GM19438 (cell line): ENCODE data around the gene CCDC83.
"Not testable (repeated sequence)": the region's sequence is repeated elsewhere in the genome, so short reads cannot be mapped to it uniquely, and the experiment has no call there.

Experiments used
- ATAC-seq: cut with Tn5 transposase; IDR thresholded peaks from one replicate; pipeline ENCODE4 v1.9.1; 2021; ENCODE audit warnings: low read depth; ENCODE audit not compliant: unreplicated experiment

Gene CCDC83

DNA sequence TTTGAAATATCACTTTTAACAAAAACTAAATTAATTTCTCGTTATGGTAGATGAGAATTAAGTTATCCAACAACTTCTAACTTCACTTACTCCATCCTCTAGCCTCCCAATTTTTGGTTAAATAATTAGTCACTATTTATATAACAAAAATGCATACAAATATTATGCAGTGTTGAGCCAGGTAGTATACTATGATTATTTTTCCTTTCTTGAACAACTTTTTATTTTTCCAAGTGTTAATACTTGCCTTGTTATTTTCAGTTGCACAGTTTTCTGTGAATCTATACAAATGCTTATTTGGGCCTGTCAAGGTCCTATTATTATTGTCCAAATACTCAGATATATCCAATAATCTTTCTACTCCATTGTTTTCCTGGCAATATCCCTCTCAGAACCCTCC is 19.9 kb upstream of the CCDC83 start:
- no peak for ATAC-seq

- no peak for ATAC-seq
Measured at GRCh38 chr11:85835729-85836128, 19.5 kb upstream of the CCDC83 start.

DNA sequence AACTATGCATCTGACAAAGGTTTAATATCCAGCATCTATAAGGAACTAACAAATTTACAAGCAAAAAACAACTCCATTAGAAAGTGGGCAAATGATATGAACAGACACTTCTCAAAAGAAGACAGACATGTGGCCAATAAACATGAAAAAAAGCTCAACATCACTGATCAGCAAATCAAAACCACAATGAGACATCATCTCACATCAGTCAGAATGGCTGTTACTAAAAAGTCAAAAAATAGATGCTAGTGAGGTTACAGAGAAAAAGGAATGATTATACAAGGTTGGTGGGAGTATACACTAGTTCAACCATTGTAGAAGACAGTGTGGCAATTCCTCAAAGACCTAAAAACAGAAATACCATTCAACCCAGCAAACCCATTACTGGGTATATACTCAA is 14.3 kb upstream of the CCDC83 start:
- not testable (repeated sequence) for ATAC-seq

GRCh38 chr11:85843929-85844328 is 11.3 kb upstream of the CCDC83 start:
- no peak for ATAC-seq

DNA sequence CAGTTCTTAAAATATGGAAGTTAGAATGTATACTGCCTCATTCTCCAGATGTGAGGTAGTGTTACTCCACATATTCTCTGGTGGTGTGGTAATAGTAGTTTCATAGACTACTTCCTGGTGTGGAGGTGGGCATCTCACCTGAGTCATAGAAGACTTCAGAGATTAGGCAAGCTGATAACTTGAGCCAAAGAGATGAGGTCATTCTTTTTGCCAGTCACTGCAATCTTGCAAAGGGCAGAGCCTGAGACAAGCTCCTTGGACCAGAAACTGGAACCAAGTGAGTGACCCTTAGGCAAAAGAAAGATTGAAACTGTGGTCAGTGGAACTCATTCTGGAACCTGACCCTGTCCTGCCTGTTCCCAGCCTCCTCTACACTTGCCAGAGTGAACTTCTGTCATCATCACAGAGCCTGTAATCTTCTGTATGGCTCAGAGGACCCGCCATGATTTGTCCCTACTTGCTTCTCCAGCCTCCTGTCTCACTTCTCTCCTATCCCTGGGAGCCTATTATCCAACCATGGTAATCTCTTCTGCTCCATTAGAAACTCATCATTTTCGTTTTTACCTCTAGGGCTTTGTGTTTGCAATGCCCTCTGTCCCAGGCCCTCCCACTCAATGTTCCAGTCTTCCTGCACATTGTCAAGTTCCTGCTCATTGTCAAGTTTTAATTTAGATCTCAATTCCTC is 10.6 kb upstream of the CCDC83 start:
- ATAC-seq = no peak

DNA sequence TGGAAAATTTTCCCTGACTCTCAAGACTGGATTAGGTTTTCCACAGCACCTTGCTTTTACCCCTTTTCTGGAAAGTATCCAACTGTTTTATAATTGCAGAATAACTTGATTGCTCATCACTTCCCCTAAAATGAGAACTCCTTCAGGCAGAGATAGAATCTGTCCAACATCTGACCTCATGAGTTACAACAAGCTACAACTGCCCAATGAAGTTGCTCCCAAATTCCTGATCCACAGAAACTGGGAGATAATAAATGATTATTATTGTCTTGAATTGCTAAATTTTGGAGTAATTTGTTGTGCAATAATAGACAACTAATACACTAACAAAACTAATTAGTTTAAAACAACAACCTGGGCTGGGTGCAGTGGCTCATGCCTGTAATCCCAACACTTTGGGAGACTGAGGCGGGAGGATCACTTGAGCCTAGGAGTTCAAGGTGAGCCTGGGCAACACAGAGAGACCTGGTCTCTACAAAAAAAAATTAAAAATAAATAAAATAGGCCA is 10.0 kb upstream of the CCDC83 start:
- ATAC-seq = no peak

- ATAC-seq = no peak
Measured at GRCh38 chr11:85847436-85847835, 7.7 kb upstream of the CCDC83 start.

GRCh38 chr11:85848006-85848405 is 7.2 kb upstream of the CCDC83 start:
- ATAC-seq = no peak

- ATAC-seq = no peak
Measured at GRCh38 chr11:85848556-85848955, 6.6 kb upstream of the CCDC83 start.

- ATAC-seq = not testable (repeated sequence)
Measured at GRCh38 chr11:85852754-85853153, 2.4 kb upstream of the CCDC83 start.

- not testable (repeated sequence) for ATAC-seq
Measured at GRCh38 chr11:85853541-85853940, 1.6 kb upstream of the CCDC83 start.

GRCh38 chr11:85854212-85854556 is 999 bp upstream of the CCDC83 start:
- ATAC-seq = no peak

- ATAC-seq = peak; percentile 100
Measured at GRCh38 chr11:85854557-85855340, 434 bp upstream of the CCDC83 start.

DNA sequence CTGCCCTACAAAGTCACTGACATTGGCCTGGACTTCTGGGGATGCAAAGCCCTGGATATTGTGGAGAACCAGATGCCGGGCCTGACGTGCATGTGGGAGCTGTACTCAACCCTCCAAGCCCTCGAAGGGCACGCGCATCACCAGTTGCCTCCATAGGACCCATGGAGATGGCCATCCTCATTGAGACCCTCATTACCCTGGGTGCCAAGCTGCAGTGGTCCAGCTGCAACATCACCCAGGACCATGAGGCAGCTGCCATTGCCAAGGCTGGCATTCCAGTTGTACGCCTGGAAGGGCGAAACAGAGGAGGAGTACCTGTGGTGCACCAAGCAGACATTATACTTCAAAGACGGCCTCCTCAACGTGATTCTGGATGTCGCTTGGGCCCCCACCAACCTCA is 1.9 kb downstream of the CCDC83 start:
- no peak for ATAC-seq

DNA sequence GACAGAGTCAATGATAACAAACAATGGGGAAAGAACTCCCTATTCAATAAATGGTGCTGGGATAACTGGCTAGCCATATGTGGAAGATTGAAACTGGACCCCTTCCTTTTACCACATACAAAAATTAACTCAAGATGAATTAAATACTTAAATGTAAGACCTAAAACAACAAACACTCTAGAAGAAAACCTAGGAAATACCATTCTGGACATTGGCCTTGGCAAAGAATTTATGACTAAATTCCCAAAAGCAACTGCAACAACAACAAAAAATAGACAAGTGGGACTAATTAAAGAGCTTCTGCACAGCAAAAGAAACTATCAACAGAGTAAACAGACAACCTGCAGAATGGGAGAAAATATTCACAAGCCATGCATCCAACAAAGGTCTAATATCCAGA is 4.4 kb downstream of the CCDC83 start:
- not testable (repeated sequence) for ATAC-seq

GRCh38 chr11:85863855-85864254 is 8.7 kb downstream of the CCDC83 start:
- ATAC-seq = no peak

DNA sequence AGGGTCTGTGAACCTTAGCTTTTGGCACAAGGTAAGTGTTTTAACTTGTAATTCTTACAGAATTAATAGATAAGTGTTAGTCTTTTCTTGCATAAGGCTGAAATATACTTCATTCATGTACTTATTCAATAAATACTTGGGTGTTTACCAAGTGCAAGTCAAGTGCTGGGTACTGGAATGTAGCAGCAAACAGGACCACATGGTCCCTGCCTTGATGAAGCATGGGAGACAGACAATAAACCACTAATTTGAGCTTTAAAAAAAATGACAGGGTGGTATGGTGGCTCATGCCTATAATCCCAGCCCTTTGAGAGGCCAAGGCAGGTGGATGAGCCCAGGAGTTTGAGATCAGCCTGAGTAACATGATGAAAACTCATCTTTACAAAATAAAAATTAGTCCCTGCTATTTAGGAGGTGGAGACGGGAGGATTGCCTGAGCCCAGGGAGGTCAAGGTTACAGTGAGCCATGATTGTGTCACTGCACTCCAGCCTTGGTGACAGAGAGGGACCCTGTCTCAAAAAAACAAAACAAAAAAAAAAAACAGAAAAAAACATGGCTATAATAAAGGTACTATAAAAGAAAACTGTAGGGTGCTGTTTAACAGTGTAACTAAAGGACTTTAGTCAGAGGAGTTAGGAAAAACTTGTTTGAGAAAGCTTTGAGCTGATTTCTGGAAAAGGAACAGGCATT is 11.1 kb downstream of the CCDC83 start:
- ATAC-seq = no peak

- no peak for ATAC-seq
Measured at GRCh38 chr11:85867751-85868150, 12.6 kb downstream of the CCDC83 start.

- ATAC-seq = no peak
Measured at GRCh38 chr11:85869781-85870180, 14.6 kb downstream of the CCDC83 start.

GRCh38 chr11:85874265-85874664 is 19.1 kb downstream of the CCDC83 start:
- ATAC-seq = no peak

DNA sequence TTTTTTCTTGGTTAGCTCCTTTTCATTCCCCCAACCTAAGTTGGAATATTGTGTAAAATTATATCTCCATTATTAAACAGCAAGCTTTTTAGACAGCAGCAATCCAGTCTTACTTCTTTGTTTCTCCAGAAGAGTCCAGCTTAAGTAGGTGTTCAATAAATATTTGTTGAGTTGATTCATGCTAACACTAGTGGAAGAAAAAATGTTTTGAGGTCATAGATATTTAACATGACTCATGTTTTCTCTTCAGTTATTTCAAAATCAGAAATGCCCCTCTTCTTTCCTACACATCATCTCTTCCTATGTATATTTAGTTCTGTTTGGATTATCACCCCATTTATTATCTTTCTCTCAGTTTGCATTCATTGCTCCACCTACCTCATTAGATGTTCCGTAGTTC is 20.3 kb downstream of the CCDC83 start:
- ATAC-seq = no peak
